MCF 10A (cell line): Measurements from ENCODE around the gene HSPA5. TPM values are rescaled to one million over a fixed set of nuclear protein-coding genes. Genes with fewer than 3 reads are reported as not detected.
"Not testable (repeated sequence)": the region's sequence is repeated elsewhere in the genome, so short reads cannot be mapped to it uniquely, and the experiment has no call there.

Experiments
- BruUV-seq: library from RNA; stranded (reverse); fragments of 400-500 nt; replicated peaks from 2 replicates; lab custom pipeline; 2021; lab: Mats Ljungman, UMichigan
- CTCF ChIA-PET: fragments of 300-600 bp; sonication (Branson Sonifier 250); formaldehyde crosslinking; extraction: SDS; loops from one replicate; lab custom pipeline; 2021; ENCODE audit warnings: antibody characterized with exemption, inconsistent platforms; lab: Yijun Ruan, JAX
- POLR2A ChIA-PET: fragments of 300-600, 350-650 bp; sonication (Branson Sonifier 250); formaldehyde crosslinking; extraction: SDS; loops from one replicate; lab custom pipeline; 2020; ENCODE audit warnings: antibody characterized with exemption, inconsistent platforms; lab: Yijun Ruan, JAX
- DNase-seq: peaks from one replicate; pipeline ENCODE4 v3.0.0-alpha.2; 2018; ENCODE audit not compliant: unreplicated experiment
- H3K27ac Mint-ChIP-seq: one replicate; pipeline ENCODE4 v1.8.0; 2022; ENCODE audit warnings: mild to moderate bottlenecking, low read depth, mixed read lengths; ENCODE audit not compliant: unreplicated experiment
- H3K27me3 Mint-ChIP-seq: one replicate; pipeline ENCODE4 v1.8.0; 2022; ENCODE audit warnings: mixed read lengths; ENCODE audit not compliant: insufficient read depth, unreplicated experiment
- H3K36me3 Mint-ChIP-seq: one replicate; pipeline ENCODE4 v1.8.0; 2022; ENCODE audit warnings: mild to moderate bottlenecking, moderate library complexity, mixed read lengths; ENCODE audit not compliant: insufficient read depth, unreplicated experiment
- H3K4me1 Mint-ChIP-seq: one replicate; pipeline ENCODE4 v1.8.0; 2022; ENCODE audit warnings: mixed read lengths; ENCODE audit not compliant: insufficient read depth, unreplicated experiment
- H3K4me3 Mint-ChIP-seq: one replicate; pipeline ENCODE4 v1.8.0; 2022; ENCODE audit warnings: mild to moderate bottlenecking, moderate library complexity, mixed read lengths; ENCODE audit not compliant: unreplicated experiment
- H3K9me3 Mint-ChIP-seq: one replicate; pipeline ENCODE4 v1.8.0; 2022; ENCODE audit warnings: mixed read lengths; ENCODE audit not compliant: unreplicated experiment
- intact Hi-C: fragments of 100-400 bp; cut with micrococcal nuclease; formaldehyde crosslinking; loops from 2 replicates; pipeline ENCODE4 v1.14.1; 2022
- total RNA-seq: library from RNA; stranded (reverse); gene quantifications from 2 replicates; pipeline ENCODE4 v1.2.3, GENCODE V29; 2022
- TF ChIP-seq, protein P1 (sequence below): fragments of 200-600 bp; IDR thresholded peaks from one replicate; pipeline ENCODE4 v1.8.0; 2022; ENCODE audit warnings: antibody characterized with exemption, mild to moderate bottlenecking; ENCODE audit not compliant: unreplicated experiment

The HSPA5 gene
- total RNA-seq, 1 experiment from 2014 or later: 1,165 TPM

DNA sequence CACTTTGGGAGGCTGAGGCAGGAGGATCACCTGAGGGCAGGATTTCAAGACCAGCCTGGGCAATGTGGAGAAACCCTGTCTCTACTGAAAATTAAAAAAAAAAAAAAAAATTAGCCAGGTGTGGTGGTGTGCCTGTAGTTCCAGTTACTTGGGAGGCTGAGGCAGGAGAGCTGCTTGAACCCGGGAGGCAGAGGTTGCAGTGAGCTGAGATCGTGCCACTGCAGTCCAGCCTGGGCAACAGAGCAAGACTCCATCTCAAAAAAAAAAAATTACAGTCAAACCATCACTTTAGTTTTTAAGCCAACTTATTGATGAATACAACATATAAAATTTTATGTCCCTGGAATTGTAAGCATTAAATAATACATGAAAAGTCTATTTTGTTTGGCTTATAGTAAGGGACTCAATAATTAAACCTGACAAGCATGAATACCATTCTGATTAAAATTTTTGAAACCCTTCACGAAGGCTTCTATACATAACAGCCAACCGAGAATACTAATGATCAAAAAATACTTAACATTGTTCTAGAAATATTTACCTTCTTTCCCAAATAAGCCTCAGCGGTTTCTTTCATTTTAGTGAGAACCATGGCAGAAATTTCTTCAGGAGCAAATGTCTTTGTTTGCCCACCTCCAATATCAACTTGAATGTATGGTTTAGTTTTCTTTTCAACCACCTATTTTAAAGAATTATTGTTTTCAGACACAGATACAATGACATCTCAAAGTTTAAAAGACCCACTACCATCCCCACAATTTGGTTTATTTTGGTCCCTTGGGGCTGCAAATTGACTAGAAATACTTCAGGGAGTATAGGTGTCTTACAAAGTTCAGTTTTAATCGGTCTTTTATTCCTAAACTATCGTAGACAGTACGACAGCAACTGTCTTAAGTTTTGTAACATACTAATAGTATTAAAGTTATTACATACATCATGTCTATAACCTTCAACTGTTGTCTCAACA, 1.2 kb downstream of the HSPA5 start:
- Mint-ChIP-seq H3K27me3 (no peaks in the 10 kb centered on the region), H3K9me3 (no peaks in the 10 kb centered on the region), H3K36me3 (peaks cover 67% of the 10 kb centered on the region), H3K27ac (peak overlapping the region; percentile 90), H3K4me3 (peak overlapping the region; percentile 79), H3K4me1 (peaks cover 38% of the 10 kb centered on the region)
- ChIA-PET POLR2A (interaction anchor here (0.7 to 12.2 kb wide), 20 partner anchors 10 to 1191 kb away, joined by 3 to 138 read pairs (median 9); partner anchors contain the start of genes GAPVD1 and RABEPK), CTCF (interaction anchor here (0.7 kb wide), 1 partner anchor 88 kb away, joined by 3 read pairs; no protein-coding TSS in a partner anchor)
- intact Hi-C loops: loop anchor here (2.0 kb wide), 1 partner anchor 87 kb away; no protein-coding TSS in a partner anchor
- no peak for DNase-seq
- TF ChIP-seq, protein P1, sequence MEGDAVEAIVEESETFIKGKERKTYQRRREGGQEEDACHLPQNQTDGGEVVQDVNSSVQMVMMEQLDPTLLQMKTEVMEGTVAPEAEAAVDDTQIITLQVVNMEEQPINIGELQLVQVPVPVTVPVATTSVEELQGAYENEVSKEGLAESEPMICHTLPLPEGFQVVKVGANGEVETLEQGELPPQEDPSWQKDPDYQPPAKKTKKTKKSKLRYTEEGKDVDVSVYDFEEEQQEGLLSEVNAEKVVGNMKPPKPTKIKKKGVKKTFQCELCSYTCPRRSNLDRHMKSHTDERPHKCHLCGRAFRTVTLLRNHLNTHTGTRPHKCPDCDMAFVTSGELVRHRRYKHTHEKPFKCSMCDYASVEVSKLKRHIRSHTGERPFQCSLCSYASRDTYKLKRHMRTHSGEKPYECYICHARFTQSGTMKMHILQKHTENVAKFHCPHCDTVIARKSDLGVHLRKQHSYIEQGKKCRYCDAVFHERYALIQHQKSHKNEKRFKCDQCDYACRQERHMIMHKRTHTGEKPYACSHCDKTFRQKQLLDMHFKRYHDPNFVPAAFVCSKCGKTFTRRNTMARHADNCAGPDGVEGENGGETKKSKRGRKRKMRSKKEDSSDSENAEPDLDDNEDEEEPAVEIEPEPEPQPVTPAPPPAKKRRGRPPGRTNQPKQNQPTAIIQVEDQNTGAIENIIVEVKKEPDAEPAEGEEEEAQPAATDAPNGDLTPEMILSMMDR: no peak
- no TSS peak for BruUV-seq

DNA sequence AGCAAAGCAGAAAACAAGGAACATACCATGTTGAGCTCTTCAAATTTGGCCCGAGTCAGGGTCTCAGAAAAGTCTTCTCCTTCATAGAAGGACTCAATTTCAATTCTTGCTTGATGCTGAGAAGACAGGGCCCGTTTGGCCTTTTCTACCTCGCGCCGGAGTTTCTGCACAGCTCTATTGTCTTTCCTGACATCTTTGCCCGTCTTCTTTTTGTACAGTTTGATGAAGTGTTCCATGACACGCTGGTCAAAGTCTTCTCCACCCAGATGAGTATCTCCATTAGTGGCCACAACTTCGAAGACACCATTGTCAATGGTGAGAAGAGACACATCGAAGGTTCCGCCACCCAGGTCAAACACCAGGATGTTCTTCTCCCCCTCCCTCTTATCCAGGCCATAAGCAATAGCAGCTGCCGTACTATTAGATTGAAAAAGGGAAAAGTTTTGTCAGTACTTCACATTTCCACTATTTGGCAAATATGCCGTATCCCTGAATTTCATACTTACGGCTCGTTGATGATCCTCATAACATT, 2.2 kb downstream of the HSPA5 start:
- no peaks in the 10 kb centered on the region for H3K9me3 Mint-ChIP-seq
- peak overlapping the region; percentile 43 for H3K27ac Mint-ChIP-seq
- POLR2A ChIA-PET: interaction anchor here (0.7 to 12.2 kb wide), 8 partner anchors 10 to 1192 kb away, joined by 3 to 138 read pairs (median 6); partner anchors contain the start of genes GAPVD1 and RABEPK

DNA sequence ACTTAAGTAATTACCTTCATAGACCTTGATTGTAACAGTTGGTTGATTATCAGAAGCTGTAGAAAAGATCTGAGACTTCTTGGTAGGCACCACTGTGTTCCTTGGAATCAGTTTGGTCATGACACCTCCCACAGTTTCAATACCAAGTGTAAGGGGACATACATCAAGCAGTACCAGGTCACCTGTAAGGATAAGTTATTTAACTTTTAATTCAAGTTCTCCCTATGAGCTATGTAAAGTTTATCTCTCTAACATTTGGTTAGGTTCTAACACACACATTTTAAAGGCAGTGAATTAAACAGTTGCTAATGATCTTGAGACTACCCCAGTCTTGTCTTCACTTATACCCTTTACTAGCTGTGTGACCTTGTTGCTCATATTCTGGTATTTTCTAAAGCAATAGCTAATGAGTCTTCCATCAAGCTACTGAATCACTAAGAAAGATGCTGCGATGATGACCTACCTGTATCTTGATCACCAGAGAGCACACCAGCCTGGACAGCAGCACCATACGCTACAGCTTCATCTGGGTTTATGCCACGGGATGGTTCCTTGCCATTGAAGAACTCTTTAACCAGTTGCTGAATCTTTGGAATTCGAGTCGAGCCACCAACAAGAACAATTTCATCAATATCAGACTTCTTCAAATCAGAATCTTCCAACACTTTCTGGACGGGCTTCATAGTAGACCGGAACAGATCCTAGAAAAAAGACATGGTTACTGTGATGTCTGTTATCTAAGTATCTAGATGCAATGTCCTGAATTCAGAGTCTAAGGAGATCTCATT, 2.8 kb downstream of the HSPA5 start:
- intact Hi-C loops: no loop called here
- BruUV-seq: no TSS peak
- Mint-ChIP-seq H3K27me3 (no peaks in the 10 kb centered on the region), H3K4me1 (peaks cover 40% of the 10 kb centered on the region), H3K27ac (peak overlapping the region; percentile 43), H3K36me3 (peaks cover 74% of the 10 kb centered on the region), H3K9me3 (no peaks in the 10 kb centered on the region), H3K4me3 (peak overlapping the region; percentile 79)
- POLR2A ChIA-PET: interaction anchor here (0.6 to 12.2 kb wide), 10 partner anchors 9 to 134 kb away, joined by 3 to 138 read pairs (median 4); partner anchors contain the start of genes GAPVD1 and RABEPK
- no peak for DNase-seq
- CTCF ChIA-PET: interaction anchor here (0.6 to 1.3 kb wide), 8 partner anchors 10 to 48 kb away, joined by 3 to 5 read pairs (median 3); no protein-coding TSS in a partner anchor
- TF ChIP-seq, protein P1: no peak

More for the DNA sequence above, 2.2 kb downstream of the HSPA5 start:
- peak overlapping the region; percentile 79 for H3K4me3 Mint-ChIP-seq
- peaks cover 38% of the 10 kb centered on the region for H3K4me1 Mint-ChIP-seq
- CTCF ChIA-PET: interaction anchor here (0.7 to 0.9 kb wide), 2 partner anchors 10 to 35 kb away, joined by 3 read pairs; no protein-coding TSS in a partner anchor
- peaks cover 71% of the 10 kb centered on the region for H3K36me3 Mint-ChIP-seq
- intact Hi-C loops: no loop called here
- DNase-seq: no peak
- TF ChIP-seq, protein P1: no peak
- BruUV-seq: no TSS peak
- no peaks in the 10 kb centered on the region for H3K27me3 Mint-ChIP-seq

DNA sequence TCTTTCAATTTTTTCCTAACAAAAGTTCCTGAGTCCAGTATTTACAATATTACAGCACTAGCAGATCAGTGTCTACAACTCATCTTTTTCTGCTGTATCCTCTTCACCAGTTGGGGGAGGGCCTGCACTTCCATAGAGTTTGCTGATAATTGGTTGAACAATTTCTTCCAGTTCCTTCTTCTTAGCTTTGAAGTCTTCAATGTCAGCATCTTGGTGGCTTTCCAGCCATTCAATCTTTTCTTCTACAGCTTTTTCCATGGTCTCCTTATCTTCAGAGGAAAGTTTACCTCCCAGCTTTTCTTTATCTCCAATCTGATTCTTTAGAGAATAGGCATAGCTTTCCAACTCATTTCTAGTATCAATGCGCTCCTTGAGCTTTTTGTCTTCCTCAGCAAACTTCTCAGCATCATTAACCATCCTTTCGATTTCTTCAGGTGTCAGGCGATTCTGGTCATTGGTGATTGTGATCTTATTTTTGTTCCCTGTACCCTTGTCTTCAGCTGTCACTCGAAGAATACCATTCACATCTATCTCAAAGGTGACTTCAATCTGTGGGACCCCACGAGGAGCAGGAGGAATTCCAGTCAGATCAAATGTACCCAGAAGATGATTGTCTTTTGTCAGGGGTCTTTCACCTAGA, 4.5 kb downstream of the HSPA5 start:
- H3K27me3 Mint-ChIP-seq, DNase-seq, intact Hi-C loops, H3K9me3 Mint-ChIP-seq: not testable (repeated sequence)
- CTCF ChIA-PET: interaction anchor here (0.6 to 0.8 kb wide), 2 partner anchors 25 to 87 kb away, joined by 3 read pairs; no protein-coding TSS in a partner anchor
- POLR2A ChIA-PET: interaction anchor here (0.6 to 12.2 kb wide), 3 partner anchors 25 to 377 kb away, joined by 3 to 138 read pairs (median 3); partner anchors contain the start of genes GAPVD1 and RABEPK
- H3K36me3 Mint-ChIP-seq: peaks cover 90% of the 10 kb centered on the region
- BruUV-seq: TSS peak; percentile 7
- H3K4me1 Mint-ChIP-seq: peaks cover 37% of the 10 kb centered on the region
- H3K27ac Mint-ChIP-seq: peak overlapping the region; percentile 36
- peak overlapping the region; percentile 79 for H3K4me3 Mint-ChIP-seq
